Hepatocyte (in vitro differentiated cells): ENCODE results near the gene POLR1B. TPM values are rescaled to one million over a fixed set of nuclear protein-coding genes. Genes with fewer than 3 reads are reported as not detected.
A peak's percentile ranks its signal among the peaks of the same experiment; 100 is the strongest.
"Not testable (repeated sequence)": the region's sequence is repeated elsewhere in the genome, so short reads cannot be mapped to it uniquely, and the experiment has no call there.

ENCODE experiments used
- DNase-seq: peaks from one replicate; pipeline ENCODE4 v3.0.0-alpha.2; 2016; ENCODE audit warnings: low spot score
- H2AFZ ChIP-seq: fragments of 200-600 bp; sonication (generic); 2 replicates; pipeline ENCODE4 v1.6.0; 2016; ENCODE audit warnings: antibody characterized with exemption, mild to moderate bottlenecking
- H3K27ac ChIP-seq: fragments of 200-600 bp; sonication (generic); 2 replicates; pipeline ENCODE4 v1.5.1; 2016; ENCODE audit warnings: mild to moderate bottlenecking
- H3K27me3 ChIP-seq: fragments of 200-600 bp; sonication (generic); 2 replicates; pipeline ENCODE4 v1.6.1; 2016
- H3K36me3 ChIP-seq: fragments of 200-600 bp; sonication (generic); replicated peaks from 2 replicates; pipeline ENCODE4 v1.5.1; 2016; ENCODE audit warnings: low read depth; ENCODE audit not compliant: insufficient read depth
- H3K4me1 ChIP-seq: fragments of 200-600 bp; sonication (generic); 2 replicates; pipeline ENCODE4 v1.5.1; 2016; ENCODE audit warnings: mild to moderate bottlenecking, moderate library complexity; ENCODE audit not compliant: insufficient read depth
- H3K4me2 ChIP-seq: fragments of 200-600 bp; sonication (generic); 2 replicates; pipeline ENCODE4 v1.6.0; 2016
- H3K4me3 ChIP-seq: fragments of 200-600 bp; sonication (generic); 2 replicates; pipeline ENCODE4 v1.5.1; 2016; ENCODE audit warnings: mild to moderate bottlenecking
- H3K79me2 ChIP-seq: fragments of 200-600 bp; sonication (generic); 2 replicates; pipeline ENCODE4 v1.6.0; 2017; ENCODE audit warnings: mild to moderate bottlenecking
- H3K9me2 ChIP-seq: fragments of 200-600 bp; sonication (generic); replicated peaks from 2 replicates; pipeline ENCODE4 v1.6.0; 2017; ENCODE audit warnings: mild to moderate bottlenecking; ENCODE audit not compliant: insufficient read depth
- H3K9me3 ChIP-seq: fragments of 200-600 bp; sonication (generic); 2 replicates; pipeline ENCODE4 v1.5.1; 2016; ENCODE audit warnings: low read depth, mild to moderate bottlenecking
- H4K20me1 ChIP-seq: fragments of 200-600 bp; sonication (generic); 2 replicates; pipeline ENCODE4 v1.6.0; 2016; ENCODE audit warnings: mild to moderate bottlenecking; ENCODE audit not compliant: insufficient read depth, poor library complexity, severe bottlenecking
- CTCF ChIP-seq: fragments of 200-600 bp; sonication (generic); IDR thresholded peaks from 2 replicates; pipeline ENCODE4 v1.5.1; 2016; ENCODE audit warnings: antibody characterized with exemption, mild to moderate bottlenecking; ENCODE audit not compliant: poor library complexity
- EZH2 ChIP-seq: fragments of 200-600 bp; sonication (generic); IDR thresholded peaks from 2 replicates; pipeline ENCODE4 v1.6.1; 2016; ENCODE audit warnings: antibody characterized with exemption, mild to moderate bottlenecking, borderline replicate concordance
- EZH2phosphoT487 ChIP-seq: fragments of 200-600 bp; sonication (generic); IDR thresholded peaks from one replicate; pipeline ENCODE4 v1.6.1; 2018; ENCODE audit warnings: antibody characterized with exemption, mild to moderate bottlenecking, low read depth, moderate library complexity; ENCODE audit not compliant: unreplicated experiment, severe bottlenecking
- WGBS: methylation state at CpG from one replicate; pipeline ENCODE4 v1.1.6; 2016; ENCODE audit warnings: low lambda C conversion rate; ENCODE audit errors: missing lambda C conversion rate; 5-methylcytosine and 5-hydroxymethylcytosine counted together
- polyA plus RNA-seq: library from polyadenylated mRNA; unstranded; fragments of >200 nt; fragmentation: Nextera tagmentation; extraction: Ambion mirVana; gene quantifications from 2 replicates; pipeline ENCODE4 v1.2.1, GENCODE V29; 2016
- total RNA-seq: library from RNA; depleted of rRNA; stranded (reverse); fragments of >200 nt; gene quantifications from 2 replicates; pipeline ENCODE4 v1.2.3, GENCODE V29; 2014

POLR1B gene
- total and polyA plus RNA-seq, 2 experiments from 2014 or later: 9.7 to 17.5 TPM

DNA sequence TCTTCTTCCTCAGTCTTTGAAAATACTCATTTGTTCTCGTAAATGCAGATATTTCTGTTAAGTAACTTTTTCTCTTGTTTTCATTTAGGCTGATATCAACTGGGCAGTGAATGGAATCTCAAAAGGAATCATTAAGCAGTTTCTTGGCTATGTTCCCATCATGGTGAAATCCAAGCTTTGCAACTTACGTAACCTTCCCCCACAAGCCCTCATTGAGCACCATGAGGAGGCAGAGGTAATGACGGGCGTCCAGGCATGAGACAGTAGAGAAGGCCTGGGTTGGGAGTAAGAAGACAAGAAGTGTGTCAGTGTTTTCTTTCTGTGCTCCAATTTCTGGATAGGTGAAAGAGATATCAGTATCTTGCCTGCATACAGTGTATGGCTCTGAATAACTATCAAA lies 5.1 kb downstream of the POLR1B start:
- TF ChIP-seq EZH2phosphoT487 (no peak), CTCF (no peak), EZH2 (no peak)
- Histone ChIP-seq H3K4me3 (no peak overlapping the region), H3K36me3 (no peaks in the 10 kb centered on the region), H3K9me3 (no peaks in the 10 kb centered on the region), H3K9me2 (no peaks in the 10 kb centered on the region), H3K79me2 (peaks cover 44% of the 10 kb centered on the region), H3K27ac (no peak overlapping the region), H4K20me1 (peaks cover 6% of the 10 kb centered on the region), H3K4me2 (no peak overlapping the region), H3K27me3 (no peaks in the 10 kb centered on the region), H3K4me1 (peaks cover 10% of the 10 kb centered on the region), H2AFZ (no peak overlapping the region)
- 91% methylated on average over 4 of the region's 4 CpGs for WGBS
- DNase-seq: peak; percentile 20

- Histone ChIP-seq H3K4me1 (no peaks in the 10 kb centered on the region), H4K20me1 (no peaks in the 10 kb centered on the region), H3K9me2 (no peaks in the 10 kb centered on the region), H3K79me2 (peaks cover 30% of the 10 kb centered on the region), H3K4me2 (no peak overlapping the region), H3K27ac (no peak overlapping the region), H2AFZ (no peak overlapping the region), H3K4me3 (no peak overlapping the region), H3K27me3 (no peaks in the 10 kb centered on the region), H3K9me3 (no peaks in the 10 kb centered on the region), H3K36me3 (no peaks in the 10 kb centered on the region)
- 97% methylated on average over 2 of the region's 2 CpGs for WGBS
- no peak for DNase-seq
- TF ChIP-seq EZH2phosphoT487: no peak
Observed at GRCh38 chr2:112548980-112549379, 6.7 kb downstream of the POLR1B start.

DNA sequence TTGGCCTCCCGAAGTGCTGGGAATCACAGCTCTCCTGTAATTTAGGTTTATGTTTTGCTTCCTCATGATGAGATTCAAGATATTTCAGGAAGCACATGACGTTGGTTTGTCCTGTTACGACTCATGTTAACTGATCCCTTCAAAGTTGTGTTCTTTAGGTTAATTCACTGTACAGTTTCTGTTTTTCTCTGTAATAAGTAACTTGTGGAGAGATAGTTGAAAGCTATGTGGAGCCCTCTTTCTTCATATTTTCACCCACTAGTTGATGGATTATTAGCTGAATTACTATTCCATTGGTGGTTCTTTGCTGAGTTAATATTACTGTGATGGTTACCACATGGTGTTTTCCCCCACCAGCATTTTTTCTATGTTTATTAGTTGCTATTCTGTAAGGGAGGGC lies 23.8 kb downstream of the POLR1B start:
- Histone ChIP-seq H3K4me3 (no peak overlapping the region), H3K27ac (no peak overlapping the region), H4K20me1 (no peaks in the 10 kb centered on the region), H3K4me1 (no peaks in the 10 kb centered on the region), H3K79me2 (peaks cover 4% of the 10 kb centered on the region), H3K4me2 (no peak overlapping the region), H3K9me3 (no peaks in the 10 kb centered on the region), H3K9me2 (no peaks in the 10 kb centered on the region), H2AFZ (no peak overlapping the region), H3K36me3 (no peaks in the 10 kb centered on the region), H3K27me3 (no peaks in the 10 kb centered on the region)
- TF ChIP-seq EZH2 (no peak), CTCF (no peak), EZH2phosphoT487 (no peak)
- 96% methylated on average over 3 of the region's 3 CpGs for WGBS
- no peak for DNase-seq

- DNase-seq, H3K4me3 ChIP-seq, H4K20me1 ChIP-seq, H2AFZ ChIP-seq, H3K27ac ChIP-seq, H3K36me3 ChIP-seq, H3K9me2 ChIP-seq, H3K27me3 ChIP-seq, H3K9me3 ChIP-seq, H3K79me2 ChIP-seq, H3K4me2 ChIP-seq, H3K4me1 ChIP-seq: not testable (repeated sequence)
- 100% methylated on average over 5 of the region's 5 CpGs for WGBS
Observed at GRCh38 chr2:112566508-112566907, 24.2 kb downstream of the POLR1B start.

DNA sequence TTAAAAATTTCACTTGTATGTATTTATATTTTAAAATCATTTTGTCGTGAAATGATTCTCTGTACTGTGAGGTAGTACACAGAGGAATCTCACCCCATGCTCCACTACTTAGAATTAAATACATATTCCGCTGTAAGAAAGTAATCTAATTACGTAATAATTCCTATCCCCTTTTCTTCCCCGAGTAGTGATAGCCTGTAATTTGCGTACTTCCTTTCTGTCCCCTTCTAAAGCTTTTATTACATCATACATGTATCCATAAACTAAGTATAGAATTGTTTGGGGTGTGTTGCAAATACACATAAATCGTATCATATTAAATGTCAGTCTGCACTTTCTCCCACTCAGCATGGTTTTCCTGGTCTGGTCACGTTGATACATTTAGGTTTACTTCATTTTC lies 29.7 kb downstream of the POLR1B start:
- H3K4me1 ChIP-seq: no peaks in the 10 kb centered on the region

More for the DNA sequence above, 29.7 kb downstream of the POLR1B start:
- no peak overlapping the region for H3K27ac ChIP-seq
- no peaks in the 10 kb centered on the region for H3K79me2 ChIP-seq
- no peak for DNase-seq
- no peaks in the 10 kb centered on the region for H3K9me3 ChIP-seq
- H2AFZ ChIP-seq: no peak overlapping the region
- H3K9me2 ChIP-seq: no peaks in the 10 kb centered on the region
- no peak overlapping the region for H3K4me2 ChIP-seq
- no peaks in the 10 kb centered on the region for H4K20me1 ChIP-seq
- TF ChIP-seq EZH2 (no peak), CTCF (no peak), EZH2phosphoT487 (no peak)
- no peaks in the 10 kb centered on the region for H3K27me3 ChIP-seq
- no peak overlapping the region for H3K4me3 ChIP-seq
- H3K36me3 ChIP-seq: peaks cover 5% of the 10 kb centered on the region
- 88% methylated on average over 7 of the region's 7 CpGs for WGBS
